SK-N-SH treated with all-trans-retinoic acid at 6 μM for 48 hours (cell line): Measurements from ENCODE around the gene PLCL2.

Experiments
- ATAC-seq: fragments of 200-7000 bp; cut with Tn5 transposase; 3 replicates; pipeline ENCODE4 v1.9.1; 2020; ENCODE audit warnings: mild to moderate bottlenecking, moderate library complexity
- ARNTL ChIP-seq: fragments of 450-650 bp; formaldehyde crosslinking; IDR thresholded peaks from 2 replicates; pipeline ENCODE4 v1.5.0; 2020; ENCODE audit warnings: low read depth, mild to moderate bottlenecking, moderate library complexity, borderline replicate concordance
- BACH2 ChIP-seq: fragments of 250-450 bp; sonication (Bioruptor Pico); IDR thresholded peaks from 2 replicates; pipeline ENCODE4 v1.9.0; 2021; ENCODE audit warnings: mild to moderate bottlenecking, borderline replicate concordance
- ESRRG ChIP-seq: fragments of 250-450 bp; sonication (Bioruptor Pico); IDR thresholded peaks from 2 replicates; pipeline ENCODE4 v1.6.1; 2021; ENCODE audit warnings: mild to moderate bottlenecking
- GLIS3 ChIP-seq: fragments of 250-450 bp; sonication (Bioruptor Pico); IDR thresholded peaks from 2 replicates; pipeline ENCODE4 v1.5.0; 2020; ENCODE audit warnings: mild to moderate bottlenecking, moderate library complexity
- ISL1 ChIP-seq: fragments of 250-450 bp; sonication (Bioruptor Pico); IDR thresholded peaks from 2 replicates; pipeline ENCODE4 v2.1.2; 2022; ENCODE audit warnings: mild to moderate bottlenecking, moderate library complexity
- OSR1 ChIP-seq: fragments of 250-450 bp; sonication (Bioruptor Pico); IDR thresholded peaks from 2 replicates; pipeline ENCODE4 v1.8.0; 2022; ENCODE audit warnings: moderate library complexity, mild to moderate bottlenecking, inconsistent platforms
- PPARA ChIP-seq: fragments of 250-450 bp; sonication (Bioruptor Pico); IDR thresholded peaks from 2 replicates; pipeline ENCODE4 v1.5.0; 2020; ENCODE audit warnings: mild to moderate bottlenecking, borderline replicate concordance
- RARB ChIP-seq: fragments of 250-450 bp; sonication (Bioruptor Pico); IDR thresholded peaks from 2 replicates; pipeline ENCODE4 v1.8.0; 2021; ENCODE audit warnings: mild to moderate bottlenecking, moderate library complexity
- SNAI2 ChIP-seq: fragments of 250-450 bp; sonication (Bioruptor Pico); IDR thresholded peaks from 2 replicates; pipeline ENCODE4 v1.5.0; 2020; ENCODE audit warnings: mild to moderate bottlenecking, moderate library complexity
- TCF4 ChIP-seq: fragments of 250-450 bp; sonication (Bioruptor Pico); IDR thresholded peaks from 2 replicates; pipeline ENCODE4 v1.8.0; 2021; ENCODE audit warnings: mild to moderate bottlenecking, moderate library complexity, borderline replicate concordance
- TOX ChIP-seq: fragments of 250-450 bp; sonication (Bioruptor Pico); IDR thresholded peaks from 2 replicates; pipeline ENCODE4 v1.8.0; 2021; ENCODE audit warnings: mild to moderate bottlenecking, moderate library complexity, borderline replicate concordance
- ZC3H10 ChIP-seq: fragments of 250-450 bp; sonication (Bioruptor Pico); IDR thresholded peaks from 2 replicates; pipeline ENCODE4 v1.5.1; 2021; ENCODE audit warnings: mild to moderate bottlenecking, moderate library complexity
- ZFP3 ChIP-seq: fragments of 250-450 bp; sonication (Bioruptor Pico); IDR thresholded peaks from 2 replicates; pipeline ENCODE4 v1.5.0; 2020; ENCODE audit warnings: mild to moderate bottlenecking, moderate library complexity
- ZFP30 ChIP-seq: fragments of 450-650 bp; formaldehyde crosslinking; IDR thresholded peaks from 2 replicates; pipeline ENCODE4 v1.5.0; 2022; ENCODE audit warnings: mild to moderate bottlenecking, moderate library complexity
- ZNF565 ChIP-seq: fragments of 450-650 bp; formaldehyde crosslinking; conservative IDR thresholded peaks from 2 replicates; pipeline ENCODE4 v1.5.0; 2020; ENCODE audit warnings: low read depth, mild to moderate bottlenecking, moderate library complexity
- ZNF70 ChIP-seq: fragments of 450-650 bp; formaldehyde crosslinking; IDR thresholded peaks from 2 replicates; pipeline ENCODE4 v1.5.0; 2020; ENCODE audit warnings: mild to moderate bottlenecking, moderate library complexity
- ZNF8 ChIP-seq: fragments of 450-650 bp; formaldehyde crosslinking; IDR thresholded peaks from 2 replicates; pipeline ENCODE4 v1.5.0; 2020; ENCODE audit warnings: mild to moderate bottlenecking, moderate library complexity
- TF ChIP-seq, protein P1 (sequence below): fragments of 250-450 bp; sonication (Bioruptor Pico); IDR thresholded peaks from 2 replicates; pipeline ENCODE4 v1.5.1; 2020; ENCODE audit warnings: low read depth, mild to moderate bottlenecking, moderate library complexity
- TF ChIP-seq, protein P2 (sequence below): fragments of 250-450 bp; sonication (Bioruptor Pico); IDR thresholded peaks from 2 replicates; pipeline ENCODE4 v1.8.0; 2021; ENCODE audit warnings: low read depth, mild to moderate bottlenecking, moderate library complexity, borderline replicate concordance
- TF ChIP-seq, protein P3 (sequence below): fragments of 250-450 bp; sonication (Bioruptor Pico); IDR thresholded peaks from 2 replicates; pipeline ENCODE4 v1.8.0; 2020; ENCODE audit warnings: mild to moderate bottlenecking, moderate library complexity, borderline replicate concordance
- TF ChIP-seq, protein P4 (sequence below): fragments of 250-450 bp; sonication (Bioruptor Pico); IDR thresholded peaks from 2 replicates; pipeline ENCODE4 v1.5.0; 2020; ENCODE audit warnings: mild to moderate bottlenecking, moderate library complexity
- TF ChIP-seq, protein P5 (sequence below): fragments of 250-450 bp; sonication (Bioruptor Pico); IDR thresholded peaks from 2 replicates; pipeline ENCODE4 v1.5.1; 2021; ENCODE audit warnings: mild to moderate bottlenecking, moderate library complexity

Gene PLCL2

DNA sequence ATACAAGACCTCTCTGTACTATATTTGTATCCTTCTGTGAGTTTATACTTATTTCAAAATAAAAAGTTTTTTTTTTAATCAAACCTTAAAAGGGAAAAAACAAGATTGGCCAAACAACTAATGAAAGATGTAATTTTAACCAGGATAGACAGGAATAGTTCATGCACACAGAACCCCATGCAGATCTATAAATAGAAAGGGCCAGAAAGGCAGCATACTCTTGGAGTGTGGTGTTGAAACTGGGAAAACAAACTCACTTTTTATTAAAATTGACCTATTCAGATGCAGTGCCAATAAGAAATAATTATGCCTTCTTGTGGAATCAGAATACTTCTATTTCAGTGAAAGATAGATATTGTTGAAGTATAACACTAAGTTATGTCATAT, 204.6 kb downstream of the PLCL2 start:
- TF ChIP-seq BACH2 (CRISPR knock-in tag) = no peak
- TF ChIP-seq PPARA (CRISPR knock-in tag) = no peak
- TF ChIP-seq, protein P1, sequence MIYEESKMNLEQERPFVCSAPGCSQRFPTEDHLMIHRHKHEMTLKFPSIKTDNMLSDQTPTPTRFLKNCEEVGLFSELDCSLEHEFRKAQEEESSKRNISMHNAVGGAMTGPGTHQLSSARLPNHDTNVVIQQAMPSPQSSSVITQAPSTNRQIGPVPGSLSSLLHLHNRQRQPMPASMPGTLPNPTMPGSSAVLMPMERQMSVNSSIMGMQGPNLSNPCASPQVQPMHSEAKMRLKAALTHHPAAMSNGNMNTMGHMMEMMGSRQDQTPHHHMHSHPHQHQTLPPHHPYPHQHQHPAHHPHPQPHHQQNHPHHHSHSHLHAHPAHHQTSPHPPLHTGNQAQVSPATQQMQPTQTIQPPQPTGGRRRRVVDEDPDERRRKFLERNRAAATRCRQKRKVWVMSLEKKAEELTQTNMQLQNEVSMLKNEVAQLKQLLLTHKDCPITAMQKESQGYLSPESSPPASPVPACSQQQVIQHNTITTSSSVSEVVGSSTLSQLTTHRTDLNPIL (CRISPR knock-in tag) = no peak
- TF ChIP-seq, protein P2, sequence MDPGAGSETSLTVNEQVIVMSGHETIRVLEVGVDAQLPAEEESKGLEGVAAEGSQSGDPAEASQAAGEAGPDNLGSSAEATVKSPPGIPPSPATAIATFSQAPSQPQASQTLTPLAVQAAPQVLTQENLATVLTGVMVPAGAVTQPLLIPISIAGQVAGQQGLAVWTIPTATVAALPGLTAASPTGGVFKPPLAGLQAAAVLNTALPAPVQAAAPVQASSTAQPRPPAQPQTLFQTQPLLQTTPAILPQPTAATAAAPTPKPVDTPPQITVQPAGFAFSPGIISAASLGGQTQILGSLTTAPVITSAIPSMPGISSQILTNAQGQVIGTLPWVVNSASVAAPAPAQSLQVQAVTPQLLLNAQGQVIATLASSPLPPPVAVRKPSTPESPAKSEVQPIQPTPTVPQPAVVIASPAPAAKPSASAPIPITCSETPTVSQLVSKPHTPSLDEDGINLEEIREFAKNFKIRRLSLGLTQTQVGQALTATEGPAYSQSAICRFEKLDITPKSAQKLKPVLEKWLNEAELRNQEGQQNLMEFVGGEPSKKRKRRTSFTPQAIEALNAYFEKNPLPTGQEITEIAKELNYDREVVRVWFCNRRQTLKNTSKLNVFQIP = no peak
- TF ChIP-seq RARB (CRISPR knock-in tag) = no peak
- TF ChIP-seq GLIS3 = no peak
- TF ChIP-seq ZNF70 (CRISPR knock-in tag) = no peak
- TF ChIP-seq TOX (CRISPR knock-in tag) = no peak
- TF ChIP-seq ZFP3 = no peak
- no peak for TF ChIP-seq ESRRG (CRISPR knock-in tag)
- TF ChIP-seq ZNF8 (CRISPR knock-in tag) = no peak
- no peak for TF ChIP-seq ISL1 (CRISPR knock-in tag)
- TF ChIP-seq OSR1 (CRISPR knock-in tag) = no peak
- TF ChIP-seq, protein P3, sequence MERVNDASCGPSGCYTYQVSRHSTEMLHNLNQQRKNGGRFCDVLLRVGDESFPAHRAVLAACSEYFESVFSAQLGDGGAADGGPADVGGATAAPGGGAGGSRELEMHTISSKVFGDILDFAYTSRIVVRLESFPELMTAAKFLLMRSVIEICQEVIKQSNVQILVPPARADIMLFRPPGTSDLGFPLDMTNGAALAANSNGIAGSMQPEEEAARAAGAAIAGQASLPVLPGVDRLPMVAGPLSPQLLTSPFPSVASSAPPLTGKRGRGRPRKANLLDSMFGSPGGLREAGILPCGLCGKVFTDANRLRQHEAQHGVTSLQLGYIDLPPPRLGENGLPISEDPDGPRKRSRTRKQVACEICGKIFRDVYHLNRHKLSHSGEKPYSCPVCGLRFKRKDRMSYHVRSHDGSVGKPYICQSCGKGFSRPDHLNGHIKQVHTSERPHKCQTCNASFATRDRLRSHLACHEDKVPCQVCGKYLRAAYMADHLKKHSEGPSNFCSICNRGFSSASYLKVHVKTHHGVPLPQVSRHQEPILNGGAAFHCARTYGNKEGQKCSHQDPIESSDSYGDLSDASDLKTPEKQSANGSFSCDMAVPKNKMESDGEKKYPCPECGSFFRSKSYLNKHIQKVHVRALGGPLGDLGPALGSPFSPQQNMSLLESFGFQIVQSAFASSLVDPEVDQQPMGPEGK (CRISPR knock-in tag) = no peak
- TF ChIP-seq ZFP30 = no peak
- TF ChIP-seq SNAI2 (CRISPR knock-in tag) = no peak
- TF ChIP-seq, protein P4, sequence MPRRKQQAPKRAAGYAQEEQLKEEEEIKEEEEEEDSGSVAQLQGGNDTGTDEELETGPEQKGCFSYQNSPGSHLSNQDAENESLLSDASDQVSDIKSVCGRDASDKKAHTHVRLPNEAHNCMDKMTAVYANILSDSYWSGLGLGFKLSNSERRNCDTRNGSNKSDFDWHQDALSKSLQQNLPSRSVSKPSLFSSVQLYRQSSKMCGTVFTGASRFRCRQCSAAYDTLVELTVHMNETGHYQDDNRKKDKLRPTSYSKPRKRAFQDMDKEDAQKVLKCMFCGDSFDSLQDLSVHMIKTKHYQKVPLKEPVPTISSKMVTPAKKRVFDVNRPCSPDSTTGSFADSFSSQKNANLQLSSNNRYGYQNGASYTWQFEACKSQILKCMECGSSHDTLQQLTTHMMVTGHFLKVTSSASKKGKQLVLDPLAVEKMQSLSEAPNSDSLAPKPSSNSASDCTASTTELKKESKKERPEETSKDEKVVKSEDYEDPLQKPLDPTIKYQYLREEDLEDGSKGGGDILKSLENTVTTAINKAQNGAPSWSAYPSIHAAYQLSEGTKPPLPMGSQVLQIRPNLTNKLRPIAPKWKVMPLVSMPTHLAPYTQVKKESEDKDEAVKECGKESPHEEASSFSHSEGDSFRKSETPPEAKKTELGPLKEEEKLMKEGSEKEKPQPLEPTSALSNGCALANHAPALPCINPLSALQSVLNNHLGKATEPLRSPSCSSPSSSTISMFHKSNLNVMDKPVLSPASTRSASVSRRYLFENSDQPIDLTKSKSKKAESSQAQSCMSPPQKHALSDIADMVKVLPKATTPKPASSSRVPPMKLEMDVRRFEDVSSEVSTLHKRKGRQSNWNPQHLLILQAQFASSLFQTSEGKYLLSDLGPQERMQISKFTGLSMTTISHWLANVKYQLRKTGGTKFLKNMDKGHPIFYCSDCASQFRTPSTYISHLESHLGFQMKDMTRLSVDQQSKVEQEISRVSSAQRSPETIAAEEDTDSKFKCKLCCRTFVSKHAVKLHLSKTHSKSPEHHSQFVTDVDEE = no peak
- no peak for TF ChIP-seq ZNF565
- TF ChIP-seq, protein P5, sequence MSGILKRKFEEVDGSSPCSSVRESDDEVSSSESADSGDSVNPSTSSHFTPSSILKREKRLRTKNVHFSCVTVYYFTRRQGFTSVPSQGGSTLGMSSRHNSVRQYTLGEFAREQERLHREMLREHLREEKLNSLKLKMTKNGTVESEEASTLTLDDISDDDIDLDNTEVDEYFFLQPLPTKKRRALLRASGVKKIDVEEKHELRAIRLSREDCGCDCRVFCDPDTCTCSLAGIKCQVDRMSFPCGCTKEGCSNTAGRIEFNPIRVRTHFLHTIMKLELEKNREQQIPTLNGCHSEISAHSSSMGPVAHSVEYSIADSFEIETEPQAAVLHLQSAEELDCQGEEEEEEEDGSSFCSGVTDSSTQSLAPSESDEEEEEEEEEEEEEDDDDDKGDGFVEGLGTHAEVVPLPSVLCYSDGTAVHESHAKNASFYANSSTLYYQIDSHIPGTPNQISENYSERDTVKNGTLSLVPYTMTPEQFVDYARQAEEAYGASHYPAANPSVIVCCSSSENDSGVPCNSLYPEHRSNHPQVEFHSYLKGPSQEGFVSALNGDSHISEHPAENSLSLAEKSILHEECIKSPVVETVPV (CRISPR knock-in tag) = no peak
- no peak for TF ChIP-seq TCF4 (CRISPR knock-in tag)
- no peak for ATAC-seq

DNA sequence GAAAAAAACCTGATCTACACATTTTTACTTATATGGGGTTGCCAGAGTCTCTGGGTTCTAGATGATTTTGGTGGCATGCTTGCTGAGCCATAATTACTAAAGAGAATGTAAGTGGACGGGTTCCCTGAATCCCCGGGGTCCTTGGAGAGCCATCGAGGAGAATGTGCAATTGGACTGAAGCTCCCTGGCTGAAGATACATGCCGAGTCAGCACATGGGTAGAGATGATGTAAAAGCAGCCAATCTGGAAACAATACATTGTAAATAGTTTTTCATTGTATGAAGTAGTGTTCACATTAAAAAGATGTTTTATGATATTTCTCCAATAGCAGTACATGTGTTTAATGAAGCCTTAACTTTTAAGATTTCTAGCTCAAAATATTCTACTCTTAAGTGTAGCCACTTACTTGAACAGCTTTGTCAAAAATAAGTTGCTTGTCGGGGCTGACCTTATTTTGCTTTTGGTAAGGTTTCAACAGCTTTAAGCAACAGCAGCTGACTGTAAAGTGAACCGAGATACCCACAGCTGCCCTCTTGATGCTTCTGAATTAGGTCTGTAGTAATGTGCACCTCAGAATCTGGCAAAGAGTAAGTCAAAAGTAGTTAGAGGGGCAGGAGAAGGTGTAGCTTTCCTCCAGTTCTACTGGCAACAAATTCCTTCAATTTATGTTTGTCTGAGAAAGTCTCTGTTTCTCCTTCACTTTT, 205.7 kb downstream of the PLCL2 start:
- no peak for TF ChIP-seq ARNTL
- no peak for TF ChIP-seq PPARA (CRISPR knock-in tag)
- ATAC-seq = no peak

DNA sequence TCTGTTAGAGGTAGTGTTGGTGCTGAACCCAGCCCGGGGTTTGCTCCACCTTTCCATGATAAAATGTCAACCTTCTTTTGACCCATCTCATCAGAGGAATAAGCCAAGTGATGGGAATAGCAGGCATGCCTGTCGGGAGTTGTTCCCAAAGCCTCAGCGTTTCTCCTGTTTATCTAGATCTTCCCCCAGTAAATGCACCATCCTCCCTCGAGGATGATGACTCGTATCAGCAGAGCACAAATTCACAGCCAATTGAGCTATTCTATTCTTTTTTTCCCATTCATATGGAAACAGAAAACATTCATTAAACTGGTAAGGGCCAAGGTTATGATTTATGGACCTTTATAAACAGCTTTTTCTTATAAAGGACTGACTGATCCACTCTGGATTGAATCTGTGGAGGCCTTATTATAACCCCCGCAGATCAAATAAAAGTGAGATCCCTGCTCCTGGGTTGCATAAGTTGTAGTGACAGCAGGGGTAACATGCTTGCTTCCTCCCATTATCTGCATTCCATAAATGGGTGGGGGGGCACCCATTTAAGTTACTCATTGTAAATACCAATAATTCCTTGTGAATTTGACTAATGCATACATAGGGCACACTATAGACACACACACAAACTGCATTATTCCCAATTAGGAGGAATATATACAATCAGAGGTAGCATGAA, 207.3 kb downstream of the PLCL2 start:
- ATAC-seq = peak; percentile 33; the same call in 2 of the 3 replicates
- TF ChIP-seq ZC3H10 (CRISPR knock-in tag) (no peak), ESRRG (CRISPR knock-in tag) (no peak), ISL1 (CRISPR knock-in tag) (no peak), ZFP30 (no peak), ARNTL (no peak), BACH2 (CRISPR knock-in tag) (no peak), OSR1 (CRISPR knock-in tag) (no peak), ZNF8 (CRISPR knock-in tag) (no peak)
- TF ChIP-seq, protein P4 = no peak
- TF ChIP-seq, protein P1 (CRISPR knock-in tag) = no peak
